ENCODE measurements around the gene EBF4. TPM values are rescaled to one million over a fixed set of nuclear protein-coding genes. Genes with fewer than 3 reads are reported as not detected.

The EBF4 gene
- total and polyA plus RNA-seq, 10 of the 15 experiments (the other 5 are each of a cell fraction or from before 2014, with no cell fraction given) = 0.13 TPM; not detected in 9

GRCh38 chr20:2652724-2653555 lies 39.6 kb upstream of the EBF4 start (continued):
- TF ChIP-seq ETV6 (conservative IDR thresholded peaks at IDR 0.05 in 1 of 2, IDR thresholded peaks at IDR 0.05 in 1 of 2; ENCODE audit: borderline replicate concordance in 1 of 2, low read depth in 1 of 2) = no peak
- peak; percentile 72 for TF ChIP-seq MXI1 (IDR thresholded peaks at IDR 0.05; ENCODE audit: low read depth, low read length)
- peak; percentile 94 for TF ChIP-seq LARP7 (IDR thresholded peaks at IDR 0.05)
- 0 out of 2 replicates have a peak, but pooled peaks have one; percentile 18 for TF ChIP-seq ASH2L (IDR thresholded peaks at IDR 0.05; ENCODE audit: borderline replicate concordance, low read depth)
- TF ChIP-seq CHD1 (IDR thresholded peaks at IDR 0.05; ENCODE audit: low read depth, low read length) = no peak
- TF ChIP-seq IRF3 (IDR thresholded peaks at IDR 0.05) = no peak
- TF ChIP-seq EGR1 (IDR thresholded peaks at IDR 0.05; ENCODE audit: borderline replicate concordance in 1 of 2, low read depth in 2 of 2, low read length in 2 of 2) = no peak
- TF ChIP-seq RUNX3 (IDR thresholded peaks at IDR 0.05; ENCODE audit: low read length) = peak; percentile 3; the same call in 1 of the 2 replicates
- no peak for TF ChIP-seq ZNF217 (IDR thresholded peaks at IDR 0.05)
- TF ChIP-seq KDM1A (IDR thresholded peaks at IDR 0.05; ENCODE audit: borderline replicate concordance) = no peak
- no peak for TF ChIP-seq PBX3 (IDR thresholded peaks at IDR 0.05; ENCODE audit: insufficient replicate concordance, low read depth, low read length)
- no peak; the same call in 1 of the 2 replicates for TF ChIP-seq RELB (IDR thresholded peaks at IDR 0.05; ENCODE audit: low read depth)
- TF ChIP-seq REST (IDR thresholded peaks at IDR 0.05; ENCODE audit: low read depth, low read length) = 0 out of 2 replicates have a peak, but pooled peaks have one; percentile 43
- TF ChIP-seq NR2F1 (conservative IDR thresholded peaks at IDR 0.05) = no peak
- TF ChIP-seq CEBPZ (IDR thresholded peaks at IDR 0.05; ENCODE audit: low read depth, low read length) = no peak
- TF ChIP-seq POLR2AphosphoS5 (IDR thresholded peaks at IDR 0.05; ENCODE audit: low read length) = peak; percentile 72
- no peak for TF ChIP-seq CEBPB (IDR thresholded peaks at IDR 0.05; ENCODE audit: borderline replicate concordance in 1 of 2, low read depth in 2 of 2, low read length in 2 of 2)

All from GM12878 (cell line).